ENCODE data around the gene DBP.

The DBP gene

GRCh38 chr19:48637948-48638830 lies 1.0 kb upstream of the DBP start:
- TF ChIP-seq, protein P1, sequence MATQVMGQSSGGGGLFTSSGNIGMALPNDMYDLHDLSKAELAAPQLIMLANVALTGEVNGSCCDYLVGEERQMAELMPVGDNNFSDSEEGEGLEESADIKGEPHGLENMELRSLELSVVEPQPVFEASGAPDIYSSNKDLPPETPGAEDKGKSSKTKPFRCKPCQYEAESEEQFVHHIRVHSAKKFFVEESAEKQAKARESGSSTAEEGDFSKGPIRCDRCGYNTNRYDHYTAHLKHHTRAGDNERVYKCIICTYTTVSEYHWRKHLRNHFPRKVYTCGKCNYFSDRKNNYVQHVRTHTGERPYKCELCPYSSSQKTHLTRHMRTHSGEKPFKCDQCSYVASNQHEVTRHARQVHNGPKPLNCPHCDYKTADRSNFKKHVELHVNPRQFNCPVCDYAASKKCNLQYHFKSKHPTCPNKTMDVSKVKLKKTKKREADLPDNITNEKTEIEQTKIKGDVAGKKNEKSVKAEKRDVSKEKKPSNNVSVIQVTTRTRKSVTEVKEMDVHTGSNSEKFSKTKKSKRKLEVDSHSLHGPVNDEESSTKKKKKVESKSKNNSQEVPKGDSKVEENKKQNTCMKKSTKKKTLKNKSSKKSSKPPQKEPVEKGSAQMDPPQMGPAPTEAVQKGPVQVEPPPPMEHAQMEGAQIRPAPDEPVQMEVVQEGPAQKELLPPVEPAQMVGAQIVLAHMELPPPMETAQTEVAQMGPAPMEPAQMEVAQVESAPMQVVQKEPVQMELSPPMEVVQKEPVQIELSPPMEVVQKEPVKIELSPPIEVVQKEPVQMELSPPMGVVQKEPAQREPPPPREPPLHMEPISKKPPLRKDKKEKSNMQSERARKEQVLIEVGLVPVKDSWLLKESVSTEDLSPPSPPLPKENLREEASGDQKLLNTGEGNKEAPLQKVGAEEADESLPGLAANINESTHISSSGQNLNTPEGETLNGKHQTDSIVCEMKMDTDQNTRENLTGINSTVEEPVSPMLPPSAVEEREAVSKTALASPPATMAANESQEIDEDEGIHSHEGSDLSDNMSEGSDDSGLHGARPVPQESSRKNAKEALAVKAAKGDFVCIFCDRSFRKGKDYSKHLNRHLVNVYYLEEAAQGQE (IDR thresholded peaks at IDR 0.05; ENCODE audit: insufficient read depth in 1 of 2, low read depth in 2 of 2, low read length in 2 of 2) = no peak
- TF ChIP-seq FOXP2 (optimal IDR thresholded peaks at IDR 0.05; ENCODE audit: borderline replicate concordance, extremely low read depth, extremely low read length, insufficient read depth) = peak; percentile 61

DNA sequence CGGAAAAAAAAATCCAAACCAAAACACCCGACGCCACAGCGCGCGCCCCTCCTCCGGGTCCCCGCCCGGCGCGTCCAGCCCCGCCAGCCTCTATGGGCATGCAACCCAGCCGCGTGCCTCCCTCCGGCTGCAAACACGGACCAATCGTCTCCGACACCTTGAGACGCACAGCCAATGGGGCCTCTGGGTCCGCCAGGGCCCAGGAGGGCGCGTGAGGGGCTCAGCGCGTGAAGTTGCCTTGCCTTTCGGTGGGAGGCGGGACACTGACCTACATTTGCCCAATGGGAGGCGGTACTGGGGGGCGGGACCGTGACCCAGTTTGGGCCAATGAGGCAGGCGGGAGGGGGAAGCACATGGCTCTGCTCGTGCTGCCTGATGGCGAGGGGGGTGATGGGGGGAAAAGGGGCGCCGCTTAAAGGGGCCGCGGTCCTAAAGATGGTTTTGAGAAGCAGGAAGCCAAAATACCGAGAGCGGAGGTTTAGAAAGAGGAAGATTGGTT lies 319 bp upstream of the DBP start:
- peak; percentile 78; the same call in 1 of the 2 replicates for TF ChIP-seq SIN3A (IDR thresholded peaks at IDR 0.05; ENCODE audit: borderline replicate concordance, insufficient read depth, low read length)
- TF ChIP-seq POLR2AphosphoS5 (IDR thresholded peaks at IDR 0.05; ENCODE audit: low read depth, low read length) = no peak; the same call in 1 of the 2 replicates
- TF ChIP-seq FOXP2 (optimal IDR thresholded peaks at IDR 0.05; ENCODE audit: borderline replicate concordance, extremely low read depth, extremely low read length, insufficient read depth) = peak; percentile 17
- TF ChIP-seq, protein P1 (IDR thresholded peaks at IDR 0.05; ENCODE audit: insufficient read depth in 1 of 2, low read depth in 2 of 2, low read length in 2 of 2) = no peak

GRCh38 chr19:48635966-48636858 lies 967 bp downstream of the DBP start:
- TF ChIP-seq FOXP2 (optimal IDR thresholded peaks at IDR 0.05; ENCODE audit: borderline replicate concordance, extremely low read depth, extremely low read length, insufficient read depth) = no peak
- TF ChIP-seq SIN3A (IDR thresholded peaks at IDR 0.05; ENCODE audit: borderline replicate concordance, insufficient read depth, low read length) = peak; percentile 23; the same call in 1 of the 2 replicates
- no peak for TF ChIP-seq POLR2AphosphoS5 (IDR thresholded peaks at IDR 0.05; ENCODE audit: low read depth, low read length)
- no peak for TF ChIP-seq TAF1 (IDR thresholded peaks at IDR 0.05; ENCODE audit: borderline replicate concordance, insufficient read depth, low read length)
- TF ChIP-seq, protein P1 (IDR thresholded peaks at IDR 0.05; ENCODE audit: insufficient read depth in 1 of 2, low read depth in 2 of 2, low read length in 2 of 2) = no peak

GRCh38 chr19:48635263-48635965 lies 1.8 kb downstream of the DBP start:
- TF ChIP-seq POLR2AphosphoS5 (IDR thresholded peaks at IDR 0.05; ENCODE audit: low read depth, low read length) (peak; percentile 22; the same call in 1 of the 2 replicates), TAF1 (IDR thresholded peaks at IDR 0.05; ENCODE audit: borderline replicate concordance, insufficient read depth, low read length) (no peak)
